GM12891 (cell line): Measurements from ENCODE around the gene RRBP1.

ENCODE experiments used
- POLR2A ChIP-seq: IDR thresholded peaks from 2 replicates; pipeline ENCODE4 v1.6.1; 2011; ENCODE audit warnings: low read depth, low read length, control low read depth
- POLR2AphosphoS5 ChIP-seq: IDR thresholded peaks from 2 replicates; pipeline ENCODE4 v1.6.1; 2011; ENCODE audit warnings: low read depth, low read length, control low read depth
- POU2F2 ChIP-seq: IDR thresholded peaks from 2 replicates; pipeline ENCODE4 v1.6.1; 2011; ENCODE audit warnings: low read depth, mild to moderate bottlenecking, control low read depth, low read length, moderate library complexity
- SPI1 ChIP-seq: IDR thresholded peaks from 2 replicates; pipeline ENCODE4 v1.6.1; 2011; ENCODE audit warnings: low read depth, low read length, control low read depth
- TAF1 ChIP-seq: IDR thresholded peaks from 2 replicates; pipeline ENCODE4 v1.6.1; 2011; ENCODE audit warnings: low read depth, low read length, control low read depth

DNA sequence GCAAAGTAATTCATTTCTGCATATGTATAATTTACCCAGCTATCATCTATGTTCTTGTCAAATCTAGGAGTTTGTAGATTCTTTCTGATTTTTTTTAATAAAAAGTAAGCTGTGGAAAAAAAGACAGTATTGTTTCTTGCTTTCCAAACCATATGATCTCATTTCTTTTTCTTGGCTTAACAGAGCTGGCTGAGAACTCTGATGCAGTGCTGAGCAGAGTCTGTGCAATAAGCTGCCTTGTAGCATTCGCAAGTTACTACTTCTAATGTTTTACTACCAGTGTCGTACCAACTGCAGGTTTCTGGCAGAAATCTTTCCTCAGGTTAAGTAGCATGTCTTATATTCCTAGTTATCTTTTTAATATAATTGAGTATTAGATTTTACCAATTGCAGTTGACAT lies 15.6 kb downstream of the RRBP1 start:
- TF ChIP-seq SPI1 (no peak), POLR2A (no peak), TAF1 (no peak), POLR2AphosphoS5 (no peak), POU2F2 (no peak)
